T-helper 2 cell treated with Interferon-gamma antibody and Interleukin-4, amounts not matched to agents 5 μg/mL and 100 μg/mL, for 36 hours (primary cell): Measurements from ENCODE around the gene LDLRAD4.

Source experiments
- DNase-seq: peaks from one replicate; pipeline ENCODE4 v3.0.0; 2021; ENCODE audit warnings: low spot score
- H3K27ac Mint-ChIP-seq: one replicate; pipeline ENCODE4 v1.8.0; 2021; ENCODE audit warnings: mild to moderate bottlenecking, mixed read lengths
- H3K27me3 Mint-ChIP-seq: one replicate; pipeline ENCODE4 v1.8.0; 2021; ENCODE audit warnings: low read depth, mixed read lengths
- H3K36me3 Mint-ChIP-seq: one replicate; pipeline ENCODE4 v1.8.0; 2021; ENCODE audit warnings: low read depth, mixed read lengths
- H3K4me1 Mint-ChIP-seq: one replicate; pipeline ENCODE4 v1.8.0; 2021; ENCODE audit warnings: low read depth, mixed read lengths
- H3K4me3 Mint-ChIP-seq: one replicate; pipeline ENCODE4 v1.8.0; 2022; ENCODE audit warnings: mild to moderate bottlenecking, moderate library complexity, mixed read lengths
- H3K9me3 Mint-ChIP-seq: one replicate; pipeline ENCODE4 v1.8.0; 2021; ENCODE audit warnings: mixed read lengths

LDLRAD4 gene

DNA sequence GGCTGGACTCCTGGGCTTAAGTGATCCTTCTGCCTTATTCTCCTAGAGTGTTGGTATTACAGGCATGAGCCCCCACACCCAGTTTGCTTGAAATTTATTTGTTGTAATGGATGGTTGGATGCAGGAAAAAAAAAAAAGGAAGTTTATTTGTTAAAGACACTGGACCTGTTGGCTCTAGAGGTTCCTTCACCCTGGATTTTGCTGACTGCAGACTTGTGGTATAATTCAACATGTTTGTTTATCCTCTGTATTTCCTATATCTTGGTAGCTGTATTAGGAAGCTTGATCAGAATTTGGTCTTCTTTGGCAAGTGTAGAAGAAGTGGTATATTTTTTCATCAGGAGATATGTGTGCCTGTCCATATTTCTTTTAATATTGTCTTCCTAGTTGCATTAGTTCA is 138.7 kb downstream of the LDLRAD4 start:
- H3K4me1 Mint-ChIP-seq = peaks cover 15% of the 10 kb centered on the region
- H3K27me3 Mint-ChIP-seq = no peaks in the 10 kb centered on the region
- no peak overlapping the region for H3K27ac Mint-ChIP-seq
- H3K36me3 Mint-ChIP-seq = peaks cover 4% of the 10 kb centered on the region
- DNase-seq = no peak
- H3K4me3 Mint-ChIP-seq = no peak overlapping the region
- H3K9me3 Mint-ChIP-seq = peaks cover 4% of the 10 kb centered on the region

DNA sequence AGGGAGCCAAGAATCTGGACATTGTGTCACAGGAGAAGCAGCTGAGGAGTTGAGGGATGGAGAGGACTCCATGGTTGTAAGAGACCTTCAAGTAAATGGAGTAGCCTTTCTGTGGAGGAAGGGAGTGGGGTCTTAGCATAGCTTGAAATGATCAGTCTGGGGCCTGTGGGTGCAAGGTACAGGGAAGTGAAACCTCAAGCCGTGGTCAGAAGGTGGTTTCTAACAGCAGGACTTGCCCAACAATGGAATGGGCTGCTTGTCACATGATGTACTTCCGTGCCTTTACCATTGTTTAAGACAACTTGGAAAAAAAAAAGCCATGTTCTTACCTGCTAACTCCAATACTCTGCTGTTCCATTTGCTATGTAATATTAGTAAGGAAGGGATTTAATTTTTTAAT is 140.7 kb downstream of the LDLRAD4 start:
- H3K4me3 Mint-ChIP-seq = no peak overlapping the region
- no peaks in the 10 kb centered on the region for H3K27me3 Mint-ChIP-seq
- no peak overlapping the region for H3K27ac Mint-ChIP-seq
- DNase-seq = no peak
- no peaks in the 10 kb centered on the region for H3K36me3 Mint-ChIP-seq
- H3K9me3 Mint-ChIP-seq = peaks cover 4% of the 10 kb centered on the region
- H3K4me1 Mint-ChIP-seq = peaks cover 3% of the 10 kb centered on the region

DNA sequence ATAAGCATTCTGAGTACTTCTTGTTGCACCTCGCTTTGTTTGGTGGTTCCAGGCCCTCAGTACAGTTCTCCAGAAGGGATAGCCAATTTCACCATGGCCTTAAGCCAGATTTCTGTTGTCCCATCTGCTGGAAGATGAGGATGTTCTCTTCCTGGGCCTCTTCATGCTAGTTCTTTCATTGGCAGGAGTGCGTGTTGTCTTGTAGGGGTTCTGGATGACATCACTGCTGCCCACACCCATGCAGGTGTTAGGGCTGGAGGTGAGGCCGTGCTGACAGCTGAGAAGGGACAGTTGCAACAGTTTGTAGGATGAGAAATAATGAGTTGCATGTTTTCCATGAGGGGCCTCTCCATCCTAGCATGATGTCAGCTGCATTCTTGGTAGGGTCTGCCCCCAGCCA is 142.9 kb downstream of the LDLRAD4 start:
- peaks cover 4% of the 10 kb centered on the region for H3K9me3 Mint-ChIP-seq
- H3K27me3 Mint-ChIP-seq = no peaks in the 10 kb centered on the region
- no peaks in the 10 kb centered on the region for H3K36me3 Mint-ChIP-seq
- peaks cover 3% of the 10 kb centered on the region for H3K4me1 Mint-ChIP-seq
- no peak overlapping the region for H3K4me3 Mint-ChIP-seq
- H3K27ac Mint-ChIP-seq = no peak overlapping the region
- no peak for DNase-seq

DNA sequence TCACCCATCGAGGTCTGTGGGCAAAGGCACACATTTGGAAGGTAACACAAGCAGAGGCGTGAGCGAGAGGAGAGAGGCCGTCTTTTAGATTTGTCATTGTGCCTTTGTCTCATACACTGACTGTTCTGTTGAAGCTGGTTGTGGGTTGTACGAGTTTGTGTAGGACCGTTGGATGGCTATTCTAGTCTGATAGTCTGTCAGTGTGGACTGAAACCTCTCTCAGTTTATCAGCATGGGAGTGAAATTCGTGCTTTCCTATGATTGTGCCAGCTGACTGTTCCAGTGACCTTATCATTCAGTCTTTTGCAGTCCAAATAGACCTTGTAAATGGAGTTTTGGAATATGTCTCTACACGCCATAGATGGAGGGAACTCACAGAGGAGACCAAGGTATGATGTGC is 143.5 kb downstream of the LDLRAD4 start:
- Mint-ChIP-seq H3K36me3 (no peaks in the 10 kb centered on the region), H3K4me3 (no peak overlapping the region), H3K9me3 (peaks cover 4% of the 10 kb centered on the region), H3K27me3 (no peaks in the 10 kb centered on the region), H3K27ac (no peak overlapping the region), H3K4me1 (peaks cover 8% of the 10 kb centered on the region)
- no peak for DNase-seq

DNA sequence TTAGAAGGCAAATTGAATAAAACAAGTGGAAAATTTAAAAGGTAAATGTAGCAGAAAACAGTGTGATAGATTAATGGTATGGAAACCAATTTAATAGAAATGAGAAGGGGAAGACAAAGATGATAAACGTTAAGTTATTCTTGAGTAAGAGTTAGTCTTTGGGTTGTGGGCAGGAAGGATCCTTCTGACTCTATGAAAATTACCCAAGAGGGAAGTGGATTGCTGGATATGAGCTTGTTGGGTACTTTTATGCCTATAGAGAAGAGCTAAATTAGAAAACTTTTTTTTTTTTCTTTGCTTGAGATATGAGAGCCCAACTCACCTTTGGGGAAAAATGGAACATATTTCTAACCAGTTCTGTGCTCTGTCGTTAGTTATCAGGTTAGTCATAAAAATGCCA is 144.0 kb downstream of the LDLRAD4 start:
- Mint-ChIP-seq H3K4me1 (peaks cover 8% of the 10 kb centered on the region), H3K36me3 (no peaks in the 10 kb centered on the region), H3K9me3 (no peaks in the 10 kb centered on the region), H3K4me3 (no peak overlapping the region), H3K27ac (no peak overlapping the region), H3K27me3 (no peaks in the 10 kb centered on the region)
- DNase-seq = no peak

DNA sequence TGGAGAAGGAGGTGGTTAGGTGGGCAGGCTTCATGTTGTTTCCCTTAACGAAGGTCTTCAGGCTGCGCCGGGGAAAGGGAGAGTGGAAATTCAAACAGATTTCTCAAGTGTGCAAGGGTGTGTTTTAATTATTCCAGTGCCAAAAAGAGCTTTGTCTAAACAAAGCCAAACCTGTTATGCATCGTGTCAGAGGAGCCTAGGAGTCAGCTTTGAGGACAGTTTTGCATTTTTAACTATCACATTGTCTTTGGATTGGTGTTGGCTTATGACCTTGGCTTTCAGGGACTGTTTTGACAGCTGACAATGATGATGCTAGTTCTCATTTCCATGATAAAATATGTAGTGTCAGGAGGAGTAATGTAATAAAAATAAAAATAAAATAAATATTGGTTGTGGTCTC is 144.8 kb downstream of the LDLRAD4 start:
- Mint-ChIP-seq H3K4me1 (peaks cover 8% of the 10 kb centered on the region), H3K27ac (no peak overlapping the region), H3K36me3 (no peaks in the 10 kb centered on the region), H3K27me3 (no peaks in the 10 kb centered on the region), H3K9me3 (no peaks in the 10 kb centered on the region), H3K4me3 (no peak overlapping the region)
- DNase-seq = no peak

DNA sequence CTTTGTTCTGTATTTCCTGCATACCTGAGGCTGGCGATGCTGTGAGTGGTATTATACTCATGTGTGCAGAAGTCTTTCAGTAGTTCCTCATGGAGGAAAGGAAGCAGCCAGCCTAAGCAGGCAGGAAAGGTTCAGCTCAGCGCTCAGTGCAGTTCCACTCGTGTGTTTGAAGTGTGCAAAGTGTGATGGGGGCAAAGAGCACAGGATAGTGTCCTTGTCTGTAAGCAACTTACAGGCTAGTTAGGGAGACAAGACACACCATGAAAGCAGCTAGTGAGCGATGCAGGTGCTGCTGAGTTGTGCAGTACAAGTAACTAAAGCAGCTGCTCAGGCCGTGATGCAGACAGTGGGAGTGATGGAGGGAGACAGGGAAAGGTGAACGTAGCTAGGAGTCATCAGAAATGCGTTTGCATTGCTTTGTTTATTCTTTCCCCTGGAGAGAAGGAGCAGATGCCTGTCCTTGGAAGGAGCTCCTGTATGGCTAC is 146.2 kb downstream of the LDLRAD4 start:
- no peaks in the 10 kb centered on the region for H3K9me3 Mint-ChIP-seq
- DNase-seq = no peak

DNA sequence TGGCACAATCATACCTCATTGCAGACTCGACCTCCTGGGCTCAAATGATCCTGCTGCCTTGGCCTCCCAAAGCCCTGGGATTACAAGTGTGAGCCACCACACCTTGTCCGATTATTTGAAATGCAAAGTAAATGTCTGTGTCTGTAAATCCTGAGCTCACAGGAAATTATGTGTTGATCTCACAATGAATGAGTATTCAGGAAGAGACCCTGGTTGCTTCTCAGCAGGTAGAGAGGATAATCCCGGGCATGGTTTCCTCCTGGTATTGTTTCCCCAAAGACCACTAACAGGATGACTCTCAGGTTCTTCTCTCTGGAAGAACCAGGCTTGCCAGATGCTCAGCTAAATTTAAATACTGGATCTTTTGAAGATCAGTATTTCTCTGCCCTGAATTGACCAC is 147.6 kb downstream of the LDLRAD4 start:
- Mint-ChIP-seq H3K4me3 (no peak overlapping the region), H3K36me3 (no peaks in the 10 kb centered on the region), H3K4me1 (peaks cover 17% of the 10 kb centered on the region), H3K27me3 (no peaks in the 10 kb centered on the region), H3K27ac (no peak overlapping the region), H3K9me3 (no peaks in the 10 kb centered on the region)
- DNase-seq = no peak

More for the DNA sequence above, 146.2 kb downstream of the LDLRAD4 start:
- Mint-ChIP-seq H3K36me3 (no peaks in the 10 kb centered on the region), H3K27me3 (no peaks in the 10 kb centered on the region), H3K4me3 (no peak overlapping the region), H3K27ac (no peak overlapping the region), H3K4me1 (peaks cover 14% of the 10 kb centered on the region)

DNA sequence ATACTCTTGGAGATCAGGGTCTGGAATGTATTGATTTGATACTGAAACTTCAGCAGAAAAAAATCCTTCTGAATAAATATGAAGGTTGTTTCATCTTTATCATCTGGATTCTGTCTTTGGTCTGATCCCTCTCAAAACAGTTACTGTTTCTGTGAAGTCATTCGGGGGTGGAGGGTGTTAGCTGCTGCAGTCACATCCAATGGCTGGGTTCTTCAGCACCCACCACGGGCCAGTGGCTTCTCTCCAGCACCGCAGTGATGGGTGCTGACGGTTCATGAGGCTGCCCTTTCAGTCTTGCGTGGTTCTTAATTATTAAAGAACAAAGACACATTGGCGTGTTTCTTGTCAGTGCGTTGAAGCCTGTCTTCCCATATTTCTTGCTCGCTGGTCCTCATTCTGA is 148.0 kb downstream of the LDLRAD4 start:
- no peak for DNase-seq
- Mint-ChIP-seq H3K27me3 (no peaks in the 10 kb centered on the region), H3K9me3 (no peaks in the 10 kb centered on the region), H3K4me1 (peaks cover 18% of the 10 kb centered on the region), H3K36me3 (no peaks in the 10 kb centered on the region), H3K4me3 (no peak overlapping the region), H3K27ac (peak overlapping the region; percentile 23)

DNA sequence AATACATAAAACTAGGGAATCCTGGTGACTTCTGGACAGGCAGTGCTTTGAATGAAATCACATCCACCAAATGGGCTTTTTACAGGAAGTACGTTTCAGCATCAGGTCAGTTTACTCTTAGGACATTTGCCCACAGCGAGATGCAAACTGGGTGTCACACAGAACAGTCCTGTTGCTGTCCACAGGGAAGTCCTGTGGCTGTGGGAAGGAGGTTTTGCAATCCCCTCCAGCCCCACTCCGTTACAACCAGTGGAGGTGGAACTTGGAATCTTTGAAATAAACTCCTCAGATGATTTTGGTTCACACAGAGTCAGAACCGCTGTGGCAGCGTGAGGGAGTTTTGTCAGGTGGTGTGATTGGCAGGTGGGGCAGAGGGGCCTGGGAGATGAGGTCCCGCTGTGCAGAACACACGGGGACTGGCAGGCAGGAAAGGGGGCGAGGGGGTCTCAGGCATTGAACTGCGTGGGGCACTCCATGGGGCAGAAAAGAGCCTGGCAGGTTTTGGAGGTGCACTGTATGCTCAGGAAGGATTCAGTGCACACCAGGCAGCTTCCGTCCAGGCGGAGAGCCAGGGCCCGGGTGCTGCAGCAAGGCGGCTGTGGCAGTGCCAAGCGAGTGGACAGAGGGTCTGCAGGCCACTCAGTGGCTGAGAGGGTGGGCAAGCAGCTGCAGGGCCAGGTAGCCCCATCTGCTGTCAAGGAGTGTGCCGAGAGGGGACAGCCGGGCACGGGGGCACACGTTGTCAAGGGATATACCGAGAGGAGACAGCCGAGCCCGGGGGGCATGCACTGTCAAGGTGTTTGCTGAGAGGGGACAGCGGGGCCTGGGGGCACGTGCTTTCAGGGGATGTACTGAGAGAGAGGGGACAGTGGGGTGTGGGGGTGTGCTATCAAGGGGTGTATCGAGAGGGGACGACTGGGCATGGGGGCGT is 148.7 kb downstream of the LDLRAD4 start:
- DNase-seq = no peak
- H3K4me1 Mint-ChIP-seq = peaks cover 25% of the 10 kb centered on the region
- H3K4me3 Mint-ChIP-seq = no peak overlapping the region
- no peaks in the 10 kb centered on the region for H3K9me3 Mint-ChIP-seq
- no peaks in the 10 kb centered on the region for H3K27me3 Mint-ChIP-seq
- H3K36me3 Mint-ChIP-seq = no peaks in the 10 kb centered on the region
- no peak overlapping the region for H3K27ac Mint-ChIP-seq

DNA sequence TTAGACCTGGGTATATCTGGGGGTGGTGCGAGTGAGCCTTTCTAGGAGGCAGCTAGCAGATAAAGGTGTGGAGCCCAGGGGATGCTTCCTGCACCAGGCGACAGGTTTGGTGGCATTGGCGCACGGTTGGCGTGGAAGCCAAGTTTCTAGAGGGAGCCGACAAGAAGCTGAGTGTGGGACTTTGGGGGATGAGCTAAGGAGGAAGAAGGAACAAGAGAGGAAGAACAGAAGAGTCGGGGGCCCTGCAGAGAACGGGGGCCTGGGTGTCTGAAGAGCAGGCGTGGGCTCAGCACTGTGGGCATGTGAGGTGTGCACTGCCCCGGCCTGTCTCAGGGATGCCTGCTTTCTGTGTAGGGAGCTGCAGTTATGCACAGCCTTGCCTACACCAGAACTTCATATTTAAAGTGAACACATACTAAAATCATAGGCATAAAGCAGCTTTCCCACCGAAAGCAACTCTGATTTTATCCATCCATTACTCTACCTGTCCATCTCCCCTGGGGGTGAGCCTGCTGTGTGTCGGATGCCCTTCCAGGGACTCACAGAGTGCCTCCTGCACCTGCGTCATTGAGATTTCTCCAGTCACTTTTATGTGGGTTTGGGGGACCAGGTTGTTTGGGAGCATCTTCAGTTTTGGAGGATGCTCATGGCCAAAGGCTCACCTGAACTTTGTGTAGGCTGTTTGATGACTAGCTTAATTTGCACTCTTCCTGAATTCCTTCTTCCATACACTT is 149.7 kb downstream of the LDLRAD4 start:
- Mint-ChIP-seq H3K4me3 (no peak overlapping the region), H3K36me3 (no peaks in the 10 kb centered on the region), H3K4me1 (peaks cover 31% of the 10 kb centered on the region), H3K9me3 (no peaks in the 10 kb centered on the region), H3K27ac (no peak overlapping the region), H3K27me3 (no peaks in the 10 kb centered on the region)
- no peak for DNase-seq

DNA sequence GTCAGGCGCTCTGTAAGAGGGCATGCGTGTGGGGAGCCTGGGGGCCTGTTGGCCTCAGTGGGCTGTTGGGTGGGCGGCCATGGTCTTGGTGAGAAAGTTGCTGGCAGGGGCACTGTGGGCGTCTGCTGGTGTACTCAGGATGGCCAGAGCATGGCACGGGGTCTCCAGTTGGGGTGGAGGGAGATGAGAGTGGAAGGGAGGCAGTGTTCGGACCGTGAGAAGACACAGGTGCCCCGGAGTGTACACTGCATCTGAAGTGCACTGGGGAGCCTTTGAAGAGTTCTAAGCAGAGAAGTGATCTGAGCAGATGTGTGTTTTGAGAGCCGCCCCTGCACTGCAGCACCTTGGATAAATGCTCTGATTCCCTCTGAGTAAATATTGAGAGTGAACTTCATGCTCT is 150.8 kb downstream of the LDLRAD4 start:
- H3K4me3 Mint-ChIP-seq = no peak overlapping the region
- H3K4me1 Mint-ChIP-seq = peaks cover 34% of the 10 kb centered on the region
- H3K27me3 Mint-ChIP-seq = no peaks in the 10 kb centered on the region
- no peak for DNase-seq
- no peak overlapping the region for H3K27ac Mint-ChIP-seq
- H3K36me3 Mint-ChIP-seq = no peaks in the 10 kb centered on the region
- H3K9me3 Mint-ChIP-seq = no peaks in the 10 kb centered on the region

DNA sequence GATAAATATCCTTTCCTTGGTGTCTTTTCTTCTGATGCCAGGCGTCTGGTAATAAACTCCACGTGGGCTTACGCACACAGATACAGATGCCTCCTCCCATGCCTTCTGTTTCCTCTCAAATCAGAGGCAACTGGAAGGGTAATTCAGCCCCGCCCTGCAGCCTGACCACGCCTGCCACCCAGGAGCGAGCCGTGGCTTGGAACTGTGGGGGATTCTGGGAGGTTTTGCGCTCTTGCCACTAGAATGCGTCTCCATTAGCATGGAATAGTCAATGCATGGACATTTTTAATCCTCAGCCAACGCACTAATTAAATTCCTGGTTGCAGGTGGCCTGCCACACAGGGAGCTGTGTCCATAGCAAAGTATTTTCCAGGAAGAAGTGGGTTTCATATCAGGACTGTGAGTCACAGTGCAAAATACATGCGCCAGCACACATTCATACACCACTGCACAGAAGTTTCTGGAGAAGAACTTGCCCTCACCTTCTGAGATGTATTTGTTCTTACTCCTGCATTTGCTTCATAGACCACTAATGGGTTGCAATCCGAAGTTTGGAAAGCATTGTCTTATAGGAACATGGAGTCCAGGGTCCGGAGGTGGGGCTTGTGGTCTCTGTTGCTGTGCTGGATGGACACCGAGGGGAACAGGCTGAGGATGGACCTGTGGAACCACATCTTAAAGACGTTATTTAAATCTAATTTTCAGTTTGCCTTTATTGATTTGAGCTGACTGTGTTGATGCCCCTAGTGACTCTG is 151.4 kb downstream of the LDLRAD4 start:
- Mint-ChIP-seq H3K36me3 (no peaks in the 10 kb centered on the region), H3K27ac (no peak overlapping the region), H3K4me3 (no peak overlapping the region), H3K4me1 (peaks cover 35% of the 10 kb centered on the region), H3K9me3 (no peaks in the 10 kb centered on the region), H3K27me3 (no peaks in the 10 kb centered on the region)
- DNase-seq = no peak
